ENCODE measurements around the gene ZNF358. TPM values are rescaled to one million over a fixed set of nuclear protein-coding genes. Genes with fewer than 3 reads are reported as not detected.
A peak's percentile ranks its signal among the peaks of the same experiment; 100 is the strongest.

Gene ZNF358
- total and polyA plus RNA-seq, 2 of the 13 experiments (the other 11 are each of a cell fraction or from before 2014, with no cell fraction given), result 9.1 to 37.0 TPM

GRCh38 chr19:7535047-7535997 is 19.4 kb downstream of the ZNF358 start, which contains the start of gene PNPLA6 (continued):
- TF ChIP-seq TRAFD1 (CRISPR knock-in tag; IDR thresholded peaks at IDR 0.05; ENCODE audit: borderline replicate concordance) (no peak), ZFP36 (IDR thresholded peaks at IDR 0.05; ENCODE audit: borderline replicate concordance, low read depth, low read length, partially characterized antibody) (no peak), TEAD3 (CRISPR knock-in tag; optimal IDR thresholded peaks at IDR 0.05; ENCODE audit: borderline replicate concordance) (peak; percentile 86), ZNF552 (CRISPR knock-in tag; IDR thresholded peaks at IDR 0.05; ENCODE audit: borderline replicate concordance) (no peak), HOMEZ (CRISPR knock-in tag; IDR thresholded peaks at IDR 0.05; ENCODE audit: low read depth) (0 out of 2 replicates have a peak, but pooled peaks have one; percentile 2), PHF5A (CRISPR knock-in tag; IDR thresholded peaks at IDR 0.05; ENCODE audit: low read depth, unreplicated experiment) (no peak), ZFP91 (CRISPR knock-in tag; IDR thresholded peaks at IDR 0.05; ENCODE audit: borderline replicate concordance) (peak; percentile 99), NAIF1 (CRISPR knock-in tag; IDR thresholded peaks at IDR 0.05; ENCODE audit: borderline replicate concordance) (no peak), ZKSCAN5 (CRISPR knock-in tag; IDR thresholded peaks at IDR 0.05) (no peak), ZNF616 (CRISPR knock-in tag; IDR thresholded peaks at IDR 0.05; ENCODE audit: low read depth) (0 out of 2 replicates have a peak, but pooled peaks have one; percentile 28), ATF4 (CRISPR knock-in tag; IDR thresholded peaks at IDR 0.05) (peak in 1 of 2 experiments; percentile 41; a peak in 1 of 4 replicates), ZNF431 (CRISPR knock-in tag; IDR thresholded peaks at IDR 0.05; ENCODE audit: borderline replicate concordance, low read depth) (no peak), ETS1 (CRISPR knock-in tag; IDR thresholded peaks at IDR 0.05) (0 out of 2 replicates have a peak, but pooled peaks have one; percentile 54), ZNF430 (CRISPR knock-in tag; IDR thresholded peaks at IDR 0.05) (no peak), ZNF362 (CRISPR knock-in tag; IDR thresholded peaks at IDR 0.05; ENCODE audit: borderline replicate concordance) (no peak), ZNF737 (CRISPR knock-in tag; IDR thresholded peaks at IDR 0.05; ENCODE audit: borderline replicate concordance) (no peak), NFKBIZ (CRISPR knock-in tag; IDR thresholded peaks at IDR 0.05) (no peak; the same call in 1 of the 2 replicates), ASH2L (IDR thresholded peaks at IDR 0.05; ENCODE audit: insufficient read length, low read depth, low read length) (peak; percentile 28), NR2F2 (IDR thresholded peaks at IDR 0.05; ENCODE audit: borderline replicate concordance, low read depth) (no peak; the same call in 1 of the 2 replicates)

Data from HepG2 (cell line).